LNCaP clone FGC (cell line): Measurements from ENCODE around the gene EXOSC7.
"Not testable (repeated sequence)": the region's sequence is repeated elsewhere in the genome, so short reads cannot be mapped to it uniquely, and the experiment has no call there.

ENCODE experiments used
- DNase-seq: peaks from one replicate; pipeline ENCODE4 v3.0.0-alpha.2; 2011; ENCODE audit warnings: low read depth
- H3K4me3 ChIP-seq: 2 replicates; pipeline ENCODE4 v1.5.1; 2011; ENCODE audit warnings: mild to moderate bottlenecking, low read depth, low read length, control low read depth
- CTCF ChIP-seq: IDR thresholded peaks from 2 replicates; pipeline ENCODE4 v1.5.1; 2012; ENCODE audit warnings: mild to moderate bottlenecking; ENCODE audit not compliant: control insufficient read depth, insufficient read depth; ENCODE audit errors: extremely low read depth

EXOSC7 gene

GRCh38 chr3:44983484-44983941 is 7.5 kb downstream of the EXOSC7 start:
- DNase-seq, result no peak
- no peak for TF ChIP-seq CTCF
- peak overlapping the region; percentile 1; the same call in 1 of the 2 replicates for H3K4me3 ChIP-seq

DNA sequence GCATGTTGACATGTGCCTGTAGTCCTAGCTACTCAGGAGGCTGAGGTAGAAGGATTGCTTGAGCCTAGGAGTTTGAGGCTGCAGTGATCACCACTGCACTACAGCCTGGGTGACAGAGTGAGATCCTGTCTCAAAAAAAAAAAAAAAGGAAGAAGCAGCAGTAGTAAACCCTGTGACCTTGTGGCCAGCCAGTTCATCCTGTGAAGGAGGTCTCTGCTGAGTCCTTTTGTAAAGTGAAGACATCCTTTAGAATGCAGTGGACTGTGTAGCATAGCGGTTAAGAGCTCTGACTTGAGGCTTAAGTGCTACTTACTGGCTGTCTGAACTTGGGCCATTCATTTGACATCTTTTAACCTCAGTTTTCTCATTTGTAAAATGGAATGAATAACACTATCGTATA is 8.3 kb downstream of the EXOSC7 start:
- no peak for TF ChIP-seq CTCF
- DNase-seq, result no peak

GRCh38 chr3:44986330-44986729 is 10.3 kb downstream of the EXOSC7 start:
- DNase-seq, H3K4me3 ChIP-seq: not testable (repeated sequence)

More for the DNA sequence above, 8.3 kb downstream of the EXOSC7 start:
- no peak overlapping the region for H3K4me3 ChIP-seq

DNA sequence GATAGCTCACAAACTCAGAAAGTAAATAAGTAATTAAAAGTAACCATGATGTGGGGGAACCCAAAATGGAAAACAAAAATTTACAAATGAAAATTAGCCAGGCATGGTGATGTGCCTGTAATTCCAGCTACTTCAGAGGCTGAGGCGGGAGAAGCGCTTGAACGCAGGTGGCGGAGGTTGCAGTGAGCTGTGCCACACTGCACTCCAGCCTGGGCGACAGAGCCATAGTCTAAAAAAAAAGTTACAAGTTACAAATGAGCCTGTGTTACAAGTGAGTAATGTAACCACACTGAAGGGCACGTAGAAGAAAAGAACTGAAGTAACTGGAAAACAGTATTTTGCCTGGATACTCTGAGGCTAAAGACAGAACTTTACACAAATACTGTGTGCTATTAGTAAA is 11.3 kb downstream of the EXOSC7 start:
- no peak for TF ChIP-seq CTCF
- no peak overlapping the region for H3K4me3 ChIP-seq
- no peak for DNase-seq

DNA sequence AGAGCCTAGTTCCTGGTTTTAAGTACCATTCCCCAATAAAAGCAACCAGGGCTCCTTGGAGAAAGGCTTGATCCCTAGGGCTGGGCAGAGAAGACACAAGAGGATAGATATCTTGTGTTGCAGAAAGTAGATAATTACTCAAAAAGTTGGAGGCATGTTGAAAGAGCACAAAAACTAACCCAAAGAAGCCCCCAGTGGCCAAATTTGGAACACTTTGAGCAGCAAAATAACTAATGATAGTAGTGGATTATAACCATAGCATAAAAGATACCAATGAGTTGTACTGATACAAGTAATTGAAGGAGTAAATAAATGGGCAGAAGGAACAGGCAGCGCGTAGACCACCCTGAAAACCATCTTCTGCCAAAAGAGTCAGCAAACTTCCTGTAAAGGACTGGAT is 12.0 kb downstream of the EXOSC7 start:
- no peak overlapping the region for H3K4me3 ChIP-seq
- DNase-seq, result no peak
- peak; percentile 19; the same call in 1 of the 2 replicates for TF ChIP-seq CTCF

- no peak for TF ChIP-seq CTCF
- no peak overlapping the region for H3K4me3 ChIP-seq
Observed at GRCh38 chr3:44989141-44989540, 13.1 kb downstream of the EXOSC7 start.

DNA sequence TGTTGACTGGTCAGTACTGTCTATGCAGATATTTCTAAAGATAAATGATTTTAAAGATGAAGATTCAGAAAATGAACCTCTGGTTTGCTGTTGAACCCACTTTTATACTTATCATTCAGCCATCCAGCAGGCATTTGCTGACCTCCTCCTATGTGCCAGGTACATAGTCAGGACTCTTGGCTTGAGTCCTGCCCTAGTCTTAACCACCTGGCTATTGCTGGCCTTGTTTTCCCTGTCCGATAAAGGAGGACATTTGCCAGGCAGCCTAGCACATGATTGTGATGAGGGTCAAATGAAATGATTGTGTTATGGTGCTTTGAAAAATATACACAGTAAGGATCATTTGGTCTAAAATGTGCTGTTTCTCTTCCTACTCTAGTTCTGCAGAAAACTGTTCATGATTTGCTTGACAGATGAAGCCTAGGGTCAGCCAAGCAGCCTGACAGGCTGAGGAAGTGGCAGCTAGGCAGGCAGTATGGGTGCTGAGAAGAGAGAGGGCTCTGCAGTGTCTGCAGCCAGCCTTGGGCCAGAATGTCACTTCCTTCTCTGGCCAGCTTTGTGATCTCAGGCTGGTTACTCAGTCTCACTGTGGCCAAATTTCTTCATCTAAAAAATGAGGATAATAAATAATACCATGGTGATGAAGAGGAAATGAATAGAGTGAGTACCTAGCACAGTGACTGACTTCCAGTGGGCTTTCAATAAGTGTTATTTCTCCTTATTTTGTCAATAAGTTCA is 13.8 kb downstream of the EXOSC7 start:
- TF ChIP-seq CTCF, result no peak
- no peak overlapping the region for H3K4me3 ChIP-seq
- DNase-seq, result no peak

More at GRCh38 chr3:44989141-44989540, 13.1 kb downstream of the EXOSC7 start:
- no peak for DNase-seq
